D721Med (cell line): ENCODE results near the gene DGKB.

Experiments used
- DNase-seq: peaks from one replicate; pipeline ENCODE4 v3.0.0; 2011; ENCODE audit warnings: low spot score; ENCODE audit not compliant: insufficient read length
- FAIRE-seq: peaks from 2 replicates; lab custom pipeline; 2011; peaks lifted over from hg19 to GRCh38; lab: Jason Lieb, UNC
- TF ChIP-seq, protein P1 (sequence below): IDR thresholded peaks from 2 replicates; pipeline ENCODE4 v1.5.1; 2012; ENCODE audit warnings: mild to moderate bottlenecking, control low read depth; ENCODE audit not compliant: insufficient read depth; ENCODE audit errors: missing control alignments

The DGKB gene

DNA sequence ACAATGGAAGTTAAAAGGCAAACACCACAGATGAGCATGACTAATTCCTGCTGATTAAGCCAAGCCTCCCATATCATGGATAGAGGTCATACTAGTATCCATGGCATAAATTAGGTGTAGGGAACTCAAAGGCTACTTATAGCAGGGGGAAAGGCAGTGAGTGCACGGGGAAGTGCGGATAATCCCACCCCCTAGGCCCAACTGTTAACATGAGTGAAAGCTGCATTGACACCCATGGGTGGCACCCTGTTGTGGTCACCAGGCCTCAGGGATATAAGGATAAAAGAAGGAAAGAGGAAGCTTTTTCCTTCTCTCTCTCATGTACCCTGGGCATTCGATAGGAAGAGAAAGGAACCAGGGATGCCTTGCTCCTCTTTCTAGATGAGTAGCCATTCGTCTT, 161.9 kb downstream of the DGKB start:
- no peak for FAIRE-seq
- no peak for DNase-seq
- TF ChIP-seq, protein P1, sequence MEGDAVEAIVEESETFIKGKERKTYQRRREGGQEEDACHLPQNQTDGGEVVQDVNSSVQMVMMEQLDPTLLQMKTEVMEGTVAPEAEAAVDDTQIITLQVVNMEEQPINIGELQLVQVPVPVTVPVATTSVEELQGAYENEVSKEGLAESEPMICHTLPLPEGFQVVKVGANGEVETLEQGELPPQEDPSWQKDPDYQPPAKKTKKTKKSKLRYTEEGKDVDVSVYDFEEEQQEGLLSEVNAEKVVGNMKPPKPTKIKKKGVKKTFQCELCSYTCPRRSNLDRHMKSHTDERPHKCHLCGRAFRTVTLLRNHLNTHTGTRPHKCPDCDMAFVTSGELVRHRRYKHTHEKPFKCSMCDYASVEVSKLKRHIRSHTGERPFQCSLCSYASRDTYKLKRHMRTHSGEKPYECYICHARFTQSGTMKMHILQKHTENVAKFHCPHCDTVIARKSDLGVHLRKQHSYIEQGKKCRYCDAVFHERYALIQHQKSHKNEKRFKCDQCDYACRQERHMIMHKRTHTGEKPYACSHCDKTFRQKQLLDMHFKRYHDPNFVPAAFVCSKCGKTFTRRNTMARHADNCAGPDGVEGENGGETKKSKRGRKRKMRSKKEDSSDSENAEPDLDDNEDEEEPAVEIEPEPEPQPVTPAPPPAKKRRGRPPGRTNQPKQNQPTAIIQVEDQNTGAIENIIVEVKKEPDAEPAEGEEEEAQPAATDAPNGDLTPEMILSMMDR, result no peak

DNA sequence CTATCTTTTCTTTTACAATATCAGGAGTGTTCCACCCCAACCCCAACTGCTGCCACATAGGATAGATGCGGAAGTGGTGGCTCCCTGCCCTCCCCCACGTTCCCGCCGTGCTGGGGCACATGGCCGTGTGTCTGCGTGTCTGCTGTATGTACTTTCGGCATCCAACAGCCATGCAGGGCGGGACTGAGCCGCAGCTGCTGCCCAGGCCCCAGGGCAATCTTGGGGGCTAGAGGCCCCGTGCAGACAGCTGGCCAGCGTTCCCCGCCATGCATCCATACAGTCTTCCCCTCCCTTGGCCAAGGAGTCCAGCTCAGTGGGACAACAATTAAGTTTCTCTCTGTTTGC, 162.7 kb downstream of the DGKB start:
- TF ChIP-seq, protein P1, result no peak
- DNase-seq, result no peak
- no peak for FAIRE-seq

DNA sequence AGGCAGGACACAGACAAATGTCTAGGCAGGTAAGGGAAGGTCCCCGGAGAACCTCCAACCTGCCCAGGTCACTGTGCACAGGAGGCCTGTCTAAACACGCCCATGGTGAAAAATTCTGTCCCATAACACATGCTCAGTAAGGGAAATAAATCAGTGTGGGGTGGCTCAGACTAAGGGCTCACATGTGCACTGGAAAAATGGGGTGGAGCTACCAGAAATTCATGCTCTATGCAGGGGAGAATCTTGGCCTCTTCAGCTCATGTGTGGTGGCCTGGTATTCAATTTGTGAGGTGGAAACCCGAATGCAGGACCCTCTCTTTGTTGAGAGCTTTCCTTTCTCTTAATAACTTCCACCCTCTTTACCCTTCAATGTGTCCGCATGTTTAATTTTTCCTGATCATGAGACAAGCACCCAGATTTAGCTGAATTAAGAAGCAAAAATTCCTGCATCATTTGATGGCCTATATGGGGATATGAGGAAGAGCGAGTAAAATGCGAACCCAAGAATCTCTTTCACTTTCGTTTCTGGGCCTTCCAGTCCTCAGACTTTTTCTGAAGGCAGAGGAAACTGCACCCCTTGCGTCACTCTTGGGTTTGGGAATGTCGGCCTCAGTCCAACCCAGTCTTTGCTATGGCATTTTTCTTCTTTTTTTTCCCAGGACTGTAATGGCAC, 163.2 kb downstream of the DGKB start:
- no peak for FAIRE-seq
- DNase-seq, result no peak
- TF ChIP-seq, protein P1, result no peak

DNA sequence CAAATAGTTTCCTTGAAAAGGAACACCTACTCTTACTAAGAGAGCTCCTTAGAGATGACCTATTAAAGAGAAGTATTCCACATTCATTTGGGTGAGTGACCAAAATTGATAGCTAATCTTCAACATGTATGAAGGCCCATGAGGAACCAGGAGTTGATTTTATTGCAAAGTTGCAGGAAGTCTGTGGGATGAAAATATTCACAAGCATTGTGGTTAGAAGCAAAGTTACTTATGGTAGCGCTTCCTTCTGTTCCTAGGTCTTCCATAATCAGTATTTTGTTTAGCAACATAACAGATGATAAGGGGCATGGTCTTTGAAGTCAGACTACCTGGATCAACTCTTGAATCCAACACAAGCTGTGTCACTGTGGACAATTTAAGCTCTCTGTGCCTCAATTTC, 164.5 kb downstream of the DGKB start:
- DNase-seq, result no peak
- no peak for FAIRE-seq
- TF ChIP-seq, protein P1, result no peak

DNA sequence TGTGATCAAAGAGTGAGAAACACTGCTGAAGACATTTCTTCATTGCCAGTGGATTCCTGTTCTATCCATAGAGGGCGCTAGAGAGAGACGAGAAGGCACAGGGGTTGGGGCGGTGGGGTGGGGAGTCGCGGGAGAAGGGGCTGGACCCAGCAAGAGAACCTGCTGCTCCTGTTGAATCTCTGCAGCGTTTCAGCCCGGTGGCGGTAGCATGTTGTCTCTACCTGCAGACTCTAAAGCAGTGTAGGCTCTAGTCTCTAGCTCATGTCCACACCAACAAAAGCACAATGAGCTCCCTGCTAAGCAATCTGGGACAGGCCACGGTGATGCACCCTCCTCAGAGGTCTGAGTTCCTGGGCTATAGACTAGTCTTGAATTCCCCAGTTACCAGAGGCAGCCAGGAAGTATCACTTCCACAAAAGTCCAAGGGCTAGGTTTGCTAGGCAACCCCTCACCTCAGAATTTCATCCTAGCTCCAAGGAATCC, 167.7 kb downstream of the DGKB start:
- no peak for FAIRE-seq
- no peak for DNase-seq
- TF ChIP-seq, protein P1, result no peak

DNA sequence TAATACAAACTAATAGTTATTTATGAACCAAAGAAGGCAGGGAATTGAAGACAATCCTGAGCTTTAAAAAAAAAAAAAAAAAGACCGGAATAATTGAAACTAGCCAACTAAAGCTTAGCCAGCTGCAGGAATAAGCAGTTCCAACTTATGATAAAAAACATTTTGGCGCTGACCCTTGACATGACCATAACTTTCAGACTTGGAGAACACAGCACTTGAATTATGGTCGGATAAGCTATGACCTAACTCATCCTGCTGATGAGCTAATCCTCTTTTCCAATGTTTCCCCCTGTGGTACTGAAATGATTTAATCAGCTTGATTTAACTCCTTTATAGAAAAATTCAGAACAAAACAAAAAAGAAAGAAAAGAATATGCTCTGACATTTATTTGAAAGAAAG, 181.8 kb downstream of the DGKB start:
- DNase-seq (no peak), FAIRE-seq (peak; percentile 95)
- TF ChIP-seq, protein P1, result no peak

DNA sequence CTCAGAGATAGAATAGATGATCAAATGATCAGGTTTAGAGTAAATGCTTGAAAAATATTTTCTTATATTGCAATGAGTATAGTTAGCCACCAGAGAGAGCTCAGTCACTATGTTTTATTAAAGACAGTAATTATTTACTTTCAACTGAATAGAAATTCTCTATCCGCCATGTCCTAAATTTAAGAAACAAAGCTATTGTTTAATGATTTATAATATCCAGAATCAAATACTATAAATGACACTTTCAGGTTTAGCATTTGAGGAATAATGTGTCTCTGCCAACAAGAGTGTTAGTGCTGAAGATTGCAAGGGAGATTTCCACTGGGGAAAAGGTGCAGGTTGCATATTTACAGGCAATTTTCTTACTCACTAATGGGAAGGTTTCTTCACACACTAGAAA, 184.7 kb downstream of the DGKB start:
- FAIRE-seq (no peak), DNase-seq (no peak)
- TF ChIP-seq, protein P1, result peak; percentile 69
